ENCODE measurements around the gene VPS29.

VPS29 gene

DNA sequence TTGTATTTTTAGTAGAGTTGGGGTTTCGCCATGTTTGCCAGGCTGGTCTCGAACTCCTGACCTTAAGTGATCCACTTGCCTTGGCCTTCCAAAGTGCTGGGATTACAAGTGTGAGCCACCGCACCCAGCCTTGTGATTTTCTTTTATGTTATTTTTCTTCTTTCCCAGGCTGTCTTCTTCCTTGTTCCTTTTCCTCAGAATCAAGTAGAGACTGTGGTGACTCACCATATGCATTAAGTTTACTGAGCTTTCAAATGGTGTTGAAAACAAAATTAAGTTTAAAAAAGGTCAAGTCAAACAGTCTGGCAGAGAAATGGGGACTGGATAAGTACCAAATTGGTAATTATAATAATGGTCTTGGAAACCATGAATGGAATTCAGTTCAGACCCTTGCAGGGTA is 57.5 kb downstream of the VPS29 start:
- no peak for DNase-seq (ENCODE audit: low read depth)
